HG02852 (cell line): Measurements from ENCODE around the gene GPR162.

ENCODE experiments used
- ATAC-seq: cut with Tn5 transposase; IDR thresholded peaks from one replicate; pipeline ENCODE4 v1.9.1; 2021; ENCODE audit warnings: mild to moderate bottlenecking, moderate library complexity; ENCODE audit not compliant: unreplicated experiment

GPR162 gene

GRCh38 chr12:6787309-6787708 lies 34.3 kb upstream of the GPR162 start:
- ATAC-seq: no peak

GRCh38 chr12:6788972-6789924 lies 32.4 kb upstream of the GPR162 start, which contains the start of gene CD4:
Gene CD4 (plus strand): TSS chr12:6789528. CDS start chr12:6800139, 10,611 bp downstream.
- ATAC-seq: no peak

DNA sequence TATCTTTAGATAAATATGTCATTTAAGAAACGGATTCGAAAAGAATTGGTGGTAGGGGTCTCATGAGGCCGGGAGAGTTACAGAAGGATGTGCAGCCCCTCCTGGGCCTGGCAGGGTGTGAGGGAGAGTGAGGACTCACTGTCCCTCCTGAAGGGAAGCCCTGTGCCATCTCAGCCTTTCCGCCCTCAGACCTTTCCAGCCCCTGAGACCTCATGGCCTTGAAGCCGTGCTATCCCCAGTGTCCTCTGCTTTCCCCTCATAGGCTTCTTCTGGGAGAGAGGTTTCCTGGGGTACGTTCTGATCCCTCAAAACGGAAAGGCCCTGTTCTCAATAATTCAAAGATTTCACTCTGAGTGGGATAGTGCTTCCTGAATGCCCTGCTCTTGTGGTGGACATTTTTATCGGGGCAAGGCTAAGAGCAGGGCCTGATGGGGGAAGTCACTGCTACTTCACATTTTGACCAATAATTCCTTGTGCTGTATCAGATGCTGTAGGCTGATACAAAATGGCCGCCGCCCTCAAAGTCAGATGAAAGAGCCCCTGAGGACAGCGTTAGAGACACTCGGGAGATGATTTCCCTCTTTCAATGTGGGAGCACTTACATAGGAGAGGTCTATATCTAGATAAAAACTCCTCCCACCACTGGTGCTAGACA lies 31.0 kb upstream of the GPR162 start:
- no peak for ATAC-seq

DNA sequence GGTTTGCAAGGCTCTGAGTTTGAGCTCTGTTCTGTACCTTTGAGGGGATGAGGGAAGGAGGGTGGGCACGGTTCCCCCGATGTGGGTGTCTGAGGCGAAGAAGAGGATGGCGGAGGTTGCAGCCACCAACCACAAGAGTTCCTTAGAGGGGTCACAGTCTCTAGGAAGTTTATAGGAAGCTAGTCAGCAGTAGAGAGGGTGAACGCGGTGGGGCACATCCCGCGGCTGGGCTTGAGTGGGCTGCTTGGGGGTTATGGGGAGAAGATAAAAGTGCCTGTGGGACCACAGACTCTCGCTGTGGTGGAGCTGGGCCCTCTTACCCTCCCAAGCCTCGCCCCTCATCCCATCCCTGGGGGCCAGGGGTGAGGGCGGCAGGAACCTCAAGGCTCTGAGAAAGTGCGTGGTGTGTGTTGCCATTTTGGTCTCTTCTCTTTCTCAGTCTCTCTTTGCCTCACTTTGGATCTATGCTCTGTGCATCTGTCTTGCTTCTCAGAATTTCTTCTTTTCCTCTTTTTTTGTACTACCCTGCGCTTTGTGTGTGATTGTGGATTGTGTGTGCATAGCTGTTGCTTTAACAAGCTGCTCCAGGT lies 29.6 kb upstream of the GPR162 start:
- ATAC-seq: no peak

- no peak for ATAC-seq
These were observed 29.0 kb upstream of the GPR162 start for GRCh38 chr12:6792522-6793201.

DNA sequence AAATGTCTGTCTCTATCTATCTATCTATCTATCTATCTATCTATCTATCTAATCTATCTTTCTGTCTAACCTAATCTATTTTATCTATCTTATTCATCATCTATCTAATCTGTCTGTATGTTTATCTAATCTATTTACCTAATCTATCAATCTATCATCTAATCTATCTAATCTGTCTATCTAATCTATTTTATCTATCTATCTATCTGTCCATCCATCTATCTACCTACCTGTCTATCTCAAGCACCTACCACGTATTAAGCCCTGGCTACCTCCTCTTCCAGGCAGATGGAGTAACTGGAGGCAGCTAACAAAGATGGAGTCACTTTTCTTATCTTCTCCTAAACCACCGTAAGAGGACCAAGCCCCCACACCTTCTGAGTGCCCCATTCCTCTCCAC lies 26.5 kb upstream of the GPR162 start:
- ATAC-seq: no peak

GRCh38 chr12:6796576-6796975 lies 25.0 kb upstream of the GPR162 start:
- no peak for ATAC-seq

GRCh38 chr12:6799147-6799546 lies 22.5 kb upstream of the GPR162 start:
- ATAC-seq: no peak

GRCh38 chr12:6807170-6807569 lies 14.5 kb upstream of the GPR162 start:
- no peak for ATAC-seq

- ATAC-seq: no peak
These were observed 12.6 kb upstream of the GPR162 start for GRCh38 chr12:6809056-6809455.

GRCh38 chr12:6810758-6811157 lies 10.9 kb upstream of the GPR162 start:
- ATAC-seq: no peak

GRCh38 chr12:6813363-6813762 lies 8.3 kb upstream of the GPR162 start:
- ATAC-seq: no peak

DNA sequence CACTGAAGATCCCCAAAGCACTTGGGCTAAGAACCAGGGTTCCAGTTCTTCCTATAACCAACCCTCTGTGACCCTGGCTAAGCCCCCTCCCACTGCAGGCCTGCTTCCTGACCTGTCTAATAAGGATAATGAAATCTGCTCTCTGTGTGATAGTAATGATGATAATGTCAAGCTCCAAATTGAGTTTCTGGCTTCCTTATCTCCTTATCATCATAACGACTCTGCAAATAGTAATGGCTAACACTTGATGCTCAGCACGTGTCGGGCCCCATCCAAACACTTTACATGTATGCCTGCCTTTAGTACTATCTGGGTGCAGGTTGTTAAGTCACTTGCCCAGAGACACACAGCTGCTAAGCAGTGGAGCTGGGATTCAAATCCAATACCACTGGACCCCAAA lies 5.0 kb upstream of the GPR162 start:
- no peak for ATAC-seq

- no peak for ATAC-seq
These were observed 4.5 kb upstream of the GPR162 start for GRCh38 chr12:6817098-6817497.

DNA sequence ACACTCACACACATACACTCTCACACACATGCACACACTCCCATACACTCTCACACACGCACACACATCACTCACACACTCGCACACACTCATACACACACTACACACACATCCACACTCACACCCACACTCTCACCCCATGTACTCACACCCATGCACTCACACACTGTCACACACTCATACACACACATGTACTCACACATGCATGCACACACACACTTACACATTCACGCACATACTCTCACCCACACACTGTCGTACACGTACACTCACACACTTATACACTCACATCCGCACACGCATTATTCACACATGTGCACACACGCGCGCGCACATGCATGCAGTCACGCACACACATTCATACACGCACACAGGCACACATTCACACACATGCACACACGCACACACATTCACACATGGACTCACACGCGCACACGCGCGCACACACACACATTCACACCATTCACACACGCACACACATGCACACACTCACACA lies 3.9 kb upstream of the GPR162 start:
- ATAC-seq: no peak

GRCh38 chr12:6818222-6818621 lies 3.4 kb upstream of the GPR162 start:
- ATAC-seq: no peak

- no peak for ATAC-seq
These were observed 3.0 kb upstream of the GPR162 start for GRCh38 chr12:6818645-6819044.

GRCh38 chr12:6819106-6820030 lies 2.3 kb upstream of the GPR162 start:
- no peak for ATAC-seq

DNA sequence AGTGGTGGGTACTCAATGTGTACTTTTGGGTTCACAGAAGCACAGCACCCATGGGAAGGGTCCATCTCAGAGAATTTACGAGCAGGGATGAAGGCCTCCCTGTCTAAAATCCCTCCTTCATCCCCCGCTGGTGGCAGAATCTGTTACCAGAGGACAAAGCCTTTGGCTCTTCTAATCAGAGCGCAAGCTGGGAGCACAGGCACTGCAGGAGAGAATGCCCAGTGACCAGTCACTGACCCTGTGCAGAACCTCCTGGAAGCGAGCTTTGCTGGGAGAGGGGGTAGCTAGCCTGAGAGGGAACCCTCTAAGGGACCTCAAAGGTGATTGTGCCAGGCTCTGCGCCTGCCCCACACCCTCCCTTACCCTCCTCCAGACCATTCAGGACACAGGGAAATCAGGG lies 1.5 kb upstream of the GPR162 start:
- ATAC-seq: no peak
